Left ventricle myocardium inferior (tissue), 1 donor: ENCODE results near the gene IKZF3. TPM values are rescaled to one million over a fixed set of nuclear protein-coding genes. Genes with fewer than 3 reads are reported as not detected.

ENCODE experiments used
- DNase-seq: peaks from one replicate; pipeline ENCODE4 v3.0.0-alpha.2; 2020
- H3K27ac ChIP-seq: fragments of 200-600 bp; replicated peaks from 2 replicates; pipeline ENCODE4 v1.8.0; 2021
- H3K27me3 ChIP-seq: fragments of 200-600 bp; 2 replicates; pipeline ENCODE4 v1.8.0; 2021; ENCODE audit warnings: low read depth
- H3K36me3 ChIP-seq: fragments of 200-600 bp; 2 replicates; pipeline ENCODE4 v1.8.0; 2021
- H3K4me1 ChIP-seq: fragments of 200-600 bp; 2 replicates; pipeline ENCODE4 v1.8.0; 2021
- H3K4me3 ChIP-seq: fragments of 200-600 bp; 2 replicates; pipeline ENCODE4 v1.8.0; 2021; ENCODE audit warnings: mild to moderate bottlenecking, moderate library complexity
- H3K9me3 ChIP-seq: fragments of 200-600 bp; replicated peaks from 2 replicates; pipeline ENCODE4 v1.8.0; 2021
- CTCF ChIP-seq: fragments of 200-600 bp; IDR thresholded peaks from 2 replicates; pipeline ENCODE4 v1.8.0; 2021; ENCODE audit warnings: antibody characterized with exemption, mild to moderate bottlenecking, borderline replicate concordance
- intact Hi-C: fragments of 100-400 bp; cut with micrococcal nuclease; formaldehyde crosslinking; loops from one replicate; pipeline ENCODE4 v1.11.0; 2022
- microRNA-seq: library from miRNA; unstranded; fragments of <30 nt; microRNA quantifications from one replicate; pipeline ENCODE4 v1.2.0, GENCODE V29; 2020
- total RNA-seq: library from RNA; stranded (reverse); fragmentation: NEBNext Ultra II Directional; extraction: Animal tissue kit (Norgen Biotek cat#: 25700); gene quantifications from one replicate; pipeline ENCODE4 v1.2.1, GENCODE V29; 2021
- donor health status: DM: no; HTN: yes; CAD: no; lungs with severe emphysema.

The IKZF3 gene
- total RNA-seq, 1 donor from 2014 or later: 0.16 TPM

GRCh38 chr17:39709998-39710964 is 153.8 kb downstream of the IKZF3 start:
- intact Hi-C loops: no loop called here
- TF ChIP-seq CTCF: no peak
- H3K9me3 ChIP-seq: no peaks in the 10 kb centered on the region
- no peak overlapping the region for H3K4me3 ChIP-seq
- no peaks in the 10 kb centered on the region for H3K27me3 ChIP-seq
- H3K36me3 ChIP-seq: peaks cover 84% of the 10 kb centered on the region
- H3K27ac ChIP-seq: no peak overlapping the region
- peaks cover 21% of the 10 kb centered on the region for H3K4me1 ChIP-seq
- DNase-seq: no peak

GRCh38 chr17:39709319-39709997 is 154.7 kb downstream of the IKZF3 start:
- H3K27ac ChIP-seq: no peak overlapping the region
- H3K4me3 ChIP-seq: no peak overlapping the region
- no peak for TF ChIP-seq CTCF
- H3K4me1 ChIP-seq: peaks cover 29% of the 10 kb centered on the region
- H3K36me3 ChIP-seq: peaks cover 76% of the 10 kb centered on the region
- H3K27me3 ChIP-seq: no peaks in the 10 kb centered on the region
- no peaks in the 10 kb centered on the region for H3K9me3 ChIP-seq
- no peak for DNase-seq
- intact Hi-C loops: no loop called here

Small RNA genes lying within 50 kb of the gene (microRNA-seq; reads per million reads assigned to microRNA genes)
- gene MIR4728: not detected

Other genes starting within 250 kb of the IKZF3 start
- gene PPP1R1B, start 237.4 kb downstream of the IKZF3 start, total RNA-seq: 0.36 TPM
- 15.7 TPM for gene STARD3, start 227.2 kb downstream of the IKZF3 start, total RNA-seq
- gene TCAP, start 199.0 kb downstream of the IKZF3 start, total RNA-seq: 5,825 TPM
- gene PNMT, start 195.9 kb downstream of the IKZF3 start, total RNA-seq: 7.6 TPM
- 10.7 TPM for gene PGAP3, start 176.3 kb downstream of the IKZF3 start, total RNA-seq
- gene ERBB2, start 164.2 kb downstream of the IKZF3 start, total RNA-seq: 61.0 TPM
- gene MIEN1, start 133.8 kb downstream of the IKZF3 start, total RNA-seq: 57.1 TPM
- 1.1 TPM for gene GRB7, start 126.4 kb downstream of the IKZF3 start, total RNA-seq
- not detected for gene ZPBP2, start 3.9 kb upstream of the IKZF3 start, total RNA-seq
- 2.8 TPM for gene GSDMB, start 54.3 kb upstream of the IKZF3 start, total RNA-seq
- gene ORMDL3, start 63.3 kb upstream of the IKZF3 start, total RNA-seq: 44.7 TPM
- not detected for gene LRRC3C, start 63.4 kb upstream of the IKZF3 start, total RNA-seq
- 0.66 TPM for gene GSDMA, start 98.7 kb upstream of the IKZF3 start, total RNA-seq
- 86.7 TPM for gene PSMD3, start 116.5 kb upstream of the IKZF3 start, total RNA-seq
- gene CSF3, start 151.1 kb upstream of the IKZF3 start, total RNA-seq: not detected
- gene MED24, start 190.1 kb upstream of the IKZF3 start, total RNA-seq: 58.2 TPM
- gene THRA, start 198.7 kb upstream of the IKZF3 start, total RNA-seq: 78.3 TPM
- 19.1 TPM for gene NR1D1, start 236.3 kb upstream of the IKZF3 start, total RNA-seq